ENCODE measurements around the gene TPK1. TPM values are rescaled to one million over a fixed set of nuclear protein-coding genes. Genes with fewer than 3 reads are reported as not detected.

TPK1 gene
- total and polyA plus RNA-seq, 8 donors = 1.4 to 3.6 (median 2.2) TPM

GRCh38 chr7:144827621-144828020, 8.2 kb downstream of the TPK1 start:
- no peaks in the 10 kb centered on the region for H3K4me1 ChIP-seq
- no peak for FAIRE-seq
- DNase-seq = no peak
- no peak for ATAC-seq
- 51 to 56% methylated on average over 4 of the region's 4 CpGs for WGBS, 2 donors
- H3K36me3 ChIP-seq = no peaks in the 10 kb centered on the region
- no peaks in the 10 kb centered on the region for H3K9me3 ChIP-seq
- intact Hi-C loops (cut with DNase I) = no loop called here
- H3K27ac ChIP-seq = no peak overlapping the region
- no peak overlapping the region for H3K4me3 ChIP-seq
- no peaks in the 10 kb centered on the region for H3K27me3 ChIP-seq
- no peak for TF ChIP-seq CTCF (IDR thresholded peaks at IDR 0.05)

GRCh38 chr7:144826208-144826607, 9.6 kb downstream of the TPK1 start:
- peaks cover 0 to 6% (median 0%) of the 10 kb centered on the region in 3 donors for H3K4me1 ChIP-seq
- no peak for DNase-seq
- no peak for ATAC-seq
- no peak for FAIRE-seq
- H3K36me3 ChIP-seq = no peaks in the 10 kb centered on the region
- no peaks in the 10 kb centered on the region for H3K27me3 ChIP-seq
- no peak overlapping the region for H3K4me3 ChIP-seq
- H3K9me3 ChIP-seq = no peaks in the 10 kb centered on the region
- intact Hi-C loops (cut with DNase I) = no loop called here
- TF ChIP-seq CTCF (IDR thresholded peaks at IDR 0.05) = no peak
- H3K27ac ChIP-seq = no peak overlapping the region

GRCh38 chr7:144824360-144824759, 11.5 kb downstream of the TPK1 start:
- H3K27ac ChIP-seq = no peak overlapping the region
- no peaks in the 10 kb centered on the region for H3K36me3 ChIP-seq
- no peaks in the 10 kb centered on the region for H3K27me3 ChIP-seq
- ATAC-seq = peak in 1 of 4 donors; percentile 16
- DNase-seq = no peak
- no peak overlapping the region for H3K4me3 ChIP-seq
- H3K9me3 ChIP-seq = no peaks in the 10 kb centered on the region
- 58 to 59% methylated on average over 3 of the region's 3 CpGs for WGBS, 2 donors
- FAIRE-seq = no peak
- peaks cover 0 to 6% (median 0%) of the 10 kb centered on the region in 3 donors for H3K4me1 ChIP-seq
- intact Hi-C loops (cut with DNase I) = no loop called here
- TF ChIP-seq CTCF (IDR thresholded peaks at IDR 0.05) = no peak

GRCh38 chr7:144822223-144822622, 13.6 kb downstream of the TPK1 start:
- H3K4me1 ChIP-seq = peaks cover 0 to 6% (median 0%) of the 10 kb centered on the region in 3 donors
- H3K4me3 ChIP-seq = no peak overlapping the region
- peak in 3 of 4 donors; percentile 71 to 81 (median 72) for ATAC-seq
- 23 to 25% methylated on average over 3 of the region's 3 CpGs for WGBS, 2 donors
- no peak for TF ChIP-seq CTCF (IDR thresholded peaks at IDR 0.05)
- no peaks in the 10 kb centered on the region for H3K27me3 ChIP-seq
- intact Hi-C loops (cut with DNase I) = no loop called here
- no peak for FAIRE-seq
- H3K36me3 ChIP-seq = no peaks in the 10 kb centered on the region
- no peak overlapping the region for H3K27ac ChIP-seq
- peak in 1 of 6 donors; percentile 18 for DNase-seq
- no peaks in the 10 kb centered on the region for H3K9me3 ChIP-seq

GRCh38 chr7:144821067-144821466, 14.8 kb downstream of the TPK1 start:
- H3K4me3 ChIP-seq = no peak overlapping the region
- no peak for TF ChIP-seq CTCF (IDR thresholded peaks at IDR 0.05)
- 71 to 89% methylated on average over 4 of the region's 4 CpGs for WGBS, 2 donors
- ATAC-seq (no peak), DNase-seq (no peak), FAIRE-seq (no peak)
- H3K27ac ChIP-seq = no peak overlapping the region
- H3K4me1 ChIP-seq = peaks cover 0 to 6% (median 0%) of the 10 kb centered on the region in 3 donors
- no peaks in the 10 kb centered on the region for H3K36me3 ChIP-seq
- no peaks in the 10 kb centered on the region for H3K9me3 ChIP-seq
- H3K27me3 ChIP-seq = no peaks in the 10 kb centered on the region
- intact Hi-C loops (cut with DNase I) = no loop called here
